Prostate gland (tissue), 2 donors: ENCODE data around the gene BMP6. TPM values are rescaled to one million over a fixed set of nuclear protein-coding genes. Genes with fewer than 3 reads are reported as not detected.
"Not testable (repeated sequence)": the region's sequence is repeated elsewhere in the genome, so short reads cannot be mapped to it uniquely, and the experiment has no call there.

Experiments used
- DNase-seq: peaks from one replicate; pipeline ENCODE4 v3.0.0-alpha.2; 2019; ENCODE audit warnings: low spot score
- H3K27ac ChIP-seq, 2 donors: fragments of 200-600 bp; sonication (generic); 2 replicates each; pipeline ENCODE4 v1.5.1; 2017 to 2019
- H3K27me3 ChIP-seq: fragments of 200-600 bp; sonication (generic); replicated peaks from 2 replicates; pipeline ENCODE4 v1.5.1; 2019; ENCODE audit not compliant: insufficient read depth
- H3K36me3 ChIP-seq, 2 donors: fragments of 200-600 bp; sonication (generic); 1 replicate in 1 of 2; 2 replicates in 1 of 2; pipeline versions ENCODE4 v1.5.1 to v1.8.1; 2017 to 2019
- H3K4me1 ChIP-seq: fragments of 200-600 bp; sonication (generic); replicated peaks from 2 replicates; pipeline ENCODE4 v1.5.1; 2019
- H3K4me3 ChIP-seq, 2 donors: fragments of 200-600 bp; sonication (generic); 2 replicates each; pipeline ENCODE4 v1.5.1; 2017 to 2019
- H3K9me3 ChIP-seq: fragments of 200-600 bp; sonication (generic); 2 replicates; pipeline ENCODE4 v1.5.1; 2017
- CTCF ChIP-seq, 4 experiments: fragments of 200-600 bp in 2 of 4; fragments of 450-650 bp in 2 of 4; sonication (generic) in 2 of 4; IDR thresholded peaks; 1 replicate in 3 of 4; 2 replicates in 1 of 4; pipeline ENCODE4 v1.5.1; 2016 to 2019; ENCODE audit warnings: antibody characterized with exemption in 4 of 4, mild to moderate bottlenecking in 2 of 4, moderate library complexity in 2 of 4
- POLR2A ChIP-seq: fragments of 450-650 bp; IDR thresholded peaks from one replicate; pipeline ENCODE4 v1.6.1; 2016; ENCODE audit warnings: antibody characterized with exemption, mild to moderate bottlenecking
- POLR2AphosphoS5 ChIP-seq: sonication (generic); formaldehyde crosslinking; IDR thresholded peaks from one replicate; pipeline ENCODE4 v1.6.1; 2017; ENCODE audit warnings: antibody characterized with exemption
- WGBS: methylation state at CpG from one replicate; pipeline ENCODE4 v1.1.5; 2018; 5-methylcytosine and 5-hydroxymethylcytosine counted together
- intact Hi-C: fragments of 100-400 bp; cut with DNase I; formaldehyde crosslinking; loops from one replicate; pipeline ENCODE4 v1.14.2; 2022
- total RNA-seq, 2 donors: library from RNA; depleted of rRNA; stranded (reverse); fragments of >200 nt; gene quantifications; one replicate each; pipeline ENCODE4 v1.1.0, GENCODE V29; 2016

Gene BMP6
- total RNA-seq, 2 donors from 2014 or later: 0.36 to 10.2 TPM

DNA sequence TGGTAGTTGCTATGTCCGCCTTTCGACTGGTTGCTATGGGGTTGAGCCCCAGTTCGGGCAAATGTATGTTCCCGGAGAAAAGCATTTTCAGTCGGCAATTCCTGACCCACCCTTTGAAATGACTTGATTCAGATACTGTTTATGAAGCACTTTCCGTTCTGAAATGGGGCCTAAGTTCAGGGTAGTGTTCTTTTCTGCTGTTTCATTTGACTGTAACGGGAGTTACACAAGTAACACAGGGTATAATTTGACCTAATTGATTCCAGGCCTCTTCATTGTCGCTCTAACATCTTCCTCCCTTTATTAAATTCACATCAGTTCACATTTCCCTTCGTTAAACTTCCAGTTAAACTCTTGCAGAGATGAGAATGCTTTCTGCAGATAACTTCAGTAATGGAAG is 85.5 kb downstream of the BMP6 start:
- Histone ChIP-seq H3K9me3 (no peaks in the 10 kb centered on the region), H3K4me3 (no peak overlapping the region), H3K36me3 (no peaks in the 10 kb centered on the region), H3K4me1 (no peaks in the 10 kb centered on the region), H3K27ac (no peak overlapping the region), H3K27me3 (no peaks in the 10 kb centered on the region)
- no peak for DNase-seq
- WGBS: 72% methylated on average over 9 of the region's 9 CpGs
- TF ChIP-seq POLR2AphosphoS5 (no peak), CTCF (IDR thresholded peaks at IDR 0.05) (no peak), POLR2A (no peak)
- intact Hi-C loops: no loop called here

DNA sequence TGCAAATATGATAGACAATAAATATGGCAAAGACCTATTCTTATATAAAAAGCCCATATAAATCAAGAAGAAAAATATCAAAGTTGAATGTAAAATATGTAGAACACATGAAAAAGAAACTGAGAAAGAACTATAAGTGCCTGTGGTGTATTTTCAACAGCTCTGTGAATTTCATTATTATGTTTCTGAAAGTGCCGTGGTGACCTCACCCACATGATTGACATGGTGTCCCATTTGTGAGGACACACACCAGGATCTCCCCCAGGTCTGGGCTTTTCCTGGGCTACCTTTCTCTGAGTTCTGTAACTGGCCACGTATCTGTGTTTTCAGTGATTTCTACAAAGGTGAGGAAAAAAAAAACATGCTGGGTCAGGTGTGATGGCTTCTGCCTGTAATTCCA is 86.7 kb downstream of the BMP6 start:
- Histone ChIP-seq H3K4me1 (no peaks in the 10 kb centered on the region), H3K27me3 (no peaks in the 10 kb centered on the region), H3K36me3 (no peaks in the 10 kb centered on the region), H3K27ac (no peak overlapping the region), H3K9me3 (no peaks in the 10 kb centered on the region), H3K4me3 (no peak overlapping the region)
- 59% methylated on average over 2 of the region's 2 CpGs for WGBS
- intact Hi-C loops: no loop called here
- TF ChIP-seq CTCF (IDR thresholded peaks at IDR 0.05) (no peak), POLR2A (no peak), POLR2AphosphoS5 (no peak)
- DNase-seq: no peak

DNA sequence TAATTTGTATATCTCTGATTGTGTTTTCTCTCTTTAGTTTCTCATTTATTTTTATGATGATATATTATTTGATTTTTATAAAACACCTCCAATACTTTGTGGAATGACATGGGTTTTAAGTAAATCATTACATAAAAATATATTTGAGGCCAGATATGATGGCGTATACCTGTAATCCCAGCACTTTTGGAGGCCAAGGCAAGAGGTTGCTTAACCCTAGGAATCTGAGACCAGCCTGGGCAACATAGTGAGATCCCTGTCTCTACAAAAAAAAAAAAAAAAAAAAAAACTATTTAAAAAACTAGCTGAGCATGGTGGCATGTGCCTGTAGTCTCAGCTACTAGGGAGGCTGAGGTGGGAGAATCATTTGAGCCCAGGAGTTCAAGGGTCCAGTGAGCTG is 87.3 kb downstream of the BMP6 start:
- H3K9me3 ChIP-seq: no peaks in the 10 kb centered on the region
- intact Hi-C loops: no loop called here
- H3K4me1 ChIP-seq: no peaks in the 10 kb centered on the region
- H3K27ac ChIP-seq: no peak overlapping the region
- 96% methylated on average over 1 of the region's 1 CpG for WGBS
- no peak overlapping the region for H3K4me3 ChIP-seq
- no peaks in the 10 kb centered on the region for H3K27me3 ChIP-seq
- H3K36me3 ChIP-seq: no peaks in the 10 kb centered on the region
- no peak for DNase-seq
- no peak for TF ChIP-seq POLR2AphosphoS5
- TF ChIP-seq CTCF (IDR thresholded peaks at IDR 0.05): no peak
- TF ChIP-seq POLR2A: no peak

- H3K4me1 ChIP-seq: no peaks in the 10 kb centered on the region
- no peak overlapping the region for H3K4me3 ChIP-seq
- WGBS: 83% methylated on average over 3 of the region's 3 CpGs
- H3K27ac ChIP-seq: no peak overlapping the region
- intact Hi-C loops: no loop called here
- DNase-seq: no peak
- no peaks in the 10 kb centered on the region for H3K36me3 ChIP-seq
- no peaks in the 10 kb centered on the region for H3K27me3 ChIP-seq
- TF ChIP-seq CTCF (IDR thresholded peaks at IDR 0.05) (no peak), POLR2AphosphoS5 (no peak), POLR2A (no peak)
- H3K9me3 ChIP-seq: no peaks in the 10 kb centered on the region
Measured at GRCh38 chr6:7813704-7814103, 87.8 kb downstream of the BMP6 start.

GRCh38 chr6:7815716-7816115 is 89.8 kb downstream of the BMP6 start:
- H3K4me3 ChIP-seq: no peak overlapping the region
- H3K36me3 ChIP-seq: no peaks in the 10 kb centered on the region
- H3K27me3 ChIP-seq: no peaks in the 10 kb centered on the region
- no peak for DNase-seq
- intact Hi-C loops: no loop called here
- H3K27ac ChIP-seq: no peak overlapping the region
- TF ChIP-seq POLR2AphosphoS5: no peak
- no peak for TF ChIP-seq POLR2A
- TF ChIP-seq CTCF (IDR thresholded peaks at IDR 0.05): no peak
- H3K9me3 ChIP-seq: no peaks in the 10 kb centered on the region
- no peaks in the 10 kb centered on the region for H3K4me1 ChIP-seq
- WGBS: 79% methylated on average over 5 of the region's 5 CpGs

- H3K4me3 ChIP-seq, intact Hi-C loops: not testable (repeated sequence)
Measured at GRCh38 chr6:7817184-7817583, 91.3 kb downstream of the BMP6 start.

More at GRCh38 chr6:7817184-7817583, 91.3 kb downstream of the BMP6 start:
- H3K36me3 ChIP-seq, H3K9me3 ChIP-seq, H3K27me3 ChIP-seq, H3K27ac ChIP-seq, H3K4me1 ChIP-seq, DNase-seq: not testable (repeated sequence)
- WGBS: 83% methylated on average over 5 of the region's 5 CpGs
